H1 (cell line): ENCODE measurements around the gene RIN1. TPM values are rescaled to one million over a fixed set of nuclear protein-coding genes. Genes with fewer than 3 reads are reported as not detected.
A peak's percentile ranks its signal among the peaks of the same experiment; 100 is the strongest.

Experiments
- CTCF ChIA-PET: fragments of 300-600 bp; sonication (Branson Sonifier 250); formaldehyde crosslinking; loops from one replicate; lab custom pipeline; 2021; ENCODE audit not compliant: partially characterized antibody; lab: Charles Lee
- POLR2A ChIA-PET: fragments of 300-600 bp; sonication (Branson Sonifier 250); formaldehyde crosslinking; loops from one replicate; lab custom pipeline; 2021; ENCODE audit warnings: inconsistent platforms; ENCODE audit not compliant: partially characterized antibody; lab: Charles Lee
- DNase-seq, 2 experiments: peaks; one replicate each; pipeline versions ENCODE4 v3.0.0 to v3.0.0-alpha.2; 2010 to 2022; ENCODE audit warnings: low spot score in 2 of 2, low read depth in 1 of 2, mixed read lengths in 1 of 2
- FAIRE-seq: peaks from 2 replicates; lab custom pipeline; 2011; peaks lifted over from hg19 to GRCh38; lab: Jason Lieb, UNC
- H2AFZ ChIP-seq: 2 replicates; pipeline ENCODE4 v1.8.1; 2012; ENCODE audit warnings: low read length, inconsistent platforms
- H2AK5ac ChIP-seq: 2 replicates; pipeline ENCODE4 v1.6.1; 2013; ENCODE audit warnings: low read depth, low read length
- H2BK120ac ChIP-seq: replicated peaks from 2 replicates; pipeline ENCODE3; 2013; ENCODE audit warnings: low read depth, low read length, inconsistent platforms
- H2BK12ac ChIP-seq: 2 replicates; pipeline ENCODE4 v1.6.1; 2013; ENCODE audit warnings: low read depth, low read length
- H2BK15ac ChIP-seq: 2 replicates; pipeline ENCODE4 v1.6.1; 2013; ENCODE audit warnings: low read length
- H2BK20ac ChIP-seq: 2 replicates; pipeline ENCODE4 v1.6.1; 2013; ENCODE audit warnings: low read length
- H2BK5ac ChIP-seq: 2 replicates; pipeline ENCODE4 v1.6.1; 2013; ENCODE audit warnings: low read depth, low read length
- H3K14ac ChIP-seq: 2 replicates; pipeline ENCODE4 v1.6.1; 2013; ENCODE audit warnings: inconsistent platforms; ENCODE audit not compliant: insufficient read length
- H3K18ac ChIP-seq: 2 replicates; pipeline ENCODE4 v1.6.1; 2013; ENCODE audit warnings: low read length; ENCODE audit errors: extremely low read depth
- H3K23ac ChIP-seq: 2 replicates; pipeline ENCODE4 v1.6.1; 2013; ENCODE audit warnings: inconsistent platforms; ENCODE audit not compliant: insufficient read length
- H3K23me2 ChIP-seq: 2 replicates; pipeline ENCODE4 v1.6.1; 2013; ENCODE audit warnings: low read depth, low read length
- H3K27ac ChIP-seq: 2 replicates; pipeline ENCODE4 v1.6.1; 2011; ENCODE audit warnings: low read depth, low read length, inconsistent platforms
- H3K27me3 ChIP-seq, 4 experiments: replicated peaks in 1 of 4; 1 replicate in 1 of 4; 2 replicates in 3 of 4; pipeline versions ENCODE4 v1.6.1 to v1.8.1; 2011 to 2013; ENCODE audit warnings: low read length in 3 of 4, mild to moderate bottlenecking in 3 of 4, inconsistent platforms in 2 of 4, mixed read lengths in 2 of 4, moderate library complexity in 1 of 4; ENCODE audit not compliant: control insufficient read depth in 3 of 4, insufficient read depth in 3 of 4; ENCODE audit errors: extremely low read depth in 1 of 4
- H3K36me3 ChIP-seq, 4 experiments: 2 replicates each; pipeline versions ENCODE4 v1.6.1 to v1.8.1; 2011 to 2013; ENCODE audit warnings: mild to moderate bottlenecking in 4 of 4, low read length in 3 of 4, moderate library complexity in 2 of 4, control low read depth in 1 of 4, inconsistent platforms in 1 of 4; ENCODE audit not compliant: insufficient read depth in 4 of 4, control insufficient read depth in 2 of 4
- H3K4ac ChIP-seq: replicated peaks from 2 replicates; pipeline ENCODE3; 2013; ENCODE audit warnings: low read length, low read depth, mixed read lengths, inconsistent platforms; ENCODE audit not compliant: insufficient read length
- H3K4me1 ChIP-seq, 4 experiments: replicated peaks in 1 of 4; 1 replicate in 1 of 4; 2 replicates in 3 of 4; pipeline versions ENCODE4 v1.6.1 to v1.8.1; 2011 to 2013; ENCODE audit warnings: low read length in 3 of 4, inconsistent platforms in 2 of 4, mixed read lengths in 1 of 4; ENCODE audit not compliant: insufficient read depth in 4 of 4, control insufficient read depth in 3 of 4
- H3K4me2 ChIP-seq, 2 experiments: 2 replicates each; pipeline versions ENCODE4 v1.6.1 to v1.8.1; 2011 to 2013; ENCODE audit warnings: low read depth in 2 of 2, low read length in 2 of 2, control low read depth in 1 of 2, inconsistent platforms in 1 of 2, mild to moderate bottlenecking in 1 of 2; ENCODE audit not compliant: insufficient read depth in 1 of 2
- H3K4me3 ChIP-seq, 4 experiments: fragments of 200-600, 300-600 bp in 1 of 4; sonication (generic), shearing (Covaris generic), sonication (Bioruptor Twin) in 1 of 4; 2 replicates each; pipeline versions ENCODE4 v1.5.1 to v1.8.1; 2011 to 2016; ENCODE audit warnings: low read length in 4 of 4, low read depth in 3 of 4, control low read depth in 2 of 4, inconsistent platforms in 2 of 4, mild to moderate bottlenecking in 2 of 4, mixed read lengths in 1 of 4, moderate library complexity in 1 of 4; ENCODE audit not compliant: insufficient read depth in 2 of 4; ENCODE audit errors: extremely low read depth in 1 of 4
- H3K56ac ChIP-seq: replicated peaks from 2 replicates; pipeline ENCODE3; 2013; ENCODE audit warnings: low read depth, mild to moderate bottlenecking, mixed read lengths, low read length, inconsistent platforms; ENCODE audit not compliant: insufficient read length
- H3K79me1 ChIP-seq: 2 replicates; pipeline ENCODE4 v1.6.1; 2013; ENCODE audit warnings: low read depth, low read length, control low read depth
- H3K79me2 ChIP-seq, 2 experiments: 2 replicates each; pipeline versions ENCODE4 v1.6.1 to v1.8.1; 2012 to 2013; ENCODE audit warnings: low read length in 2 of 2, mild to moderate bottlenecking in 2 of 2, inconsistent platforms in 1 of 2; ENCODE audit not compliant: insufficient read depth in 2 of 2, control insufficient read depth in 1 of 2
- H3K9ac ChIP-seq, 4 experiments: replicated peaks in 1 of 4; 1 replicate in 1 of 4; 2 replicates in 3 of 4; pipeline versions ENCODE4 v1.6.1 to v1.8.1; 2011 to 2013; ENCODE audit warnings: low read depth in 3 of 4, low read length in 3 of 4, control low read depth in 2 of 4, mild to moderate bottlenecking in 2 of 4, moderate library complexity in 2 of 4, inconsistent platforms in 1 of 4; ENCODE audit errors: extremely low read depth in 1 of 4
- H3K9me3 ChIP-seq, 2 experiments: 2 replicates each; pipeline versions ENCODE4 v1.6.1 to v1.8.1; 2012 to 2013; ENCODE audit warnings: mild to moderate bottlenecking in 2 of 2, moderate library complexity in 2 of 2, control low read depth in 1 of 2, inconsistent platforms in 1 of 2, low read depth in 1 of 2, low read length in 1 of 2, mixed read lengths in 1 of 2; ENCODE audit not compliant: insufficient read depth in 2 of 2
- H4K20me1 ChIP-seq, 2 experiments: replicated peaks in 1 of 2; 2 replicates each; pipeline versions ENCODE3 to v1.8.1; 2011 to 2013; ENCODE audit warnings: inconsistent platforms in 2 of 2, low read length in 2 of 2, mild to moderate bottlenecking in 1 of 2; ENCODE audit not compliant: insufficient read depth in 2 of 2, control insufficient read depth in 1 of 2
- H4K5ac ChIP-seq: 2 replicates; pipeline ENCODE4 v1.6.1; 2013; ENCODE audit warnings: low read length, low read depth, mixed read lengths, inconsistent platforms; ENCODE audit not compliant: insufficient read length
- H4K8ac ChIP-seq: 2 replicates; pipeline ENCODE4 v1.8.0; 2013; ENCODE audit warnings: mild to moderate bottlenecking, moderate library complexity, low read length, inconsistent platforms; ENCODE audit not compliant: insufficient read depth; ENCODE audit errors: extremely low read depth
- H4K91ac ChIP-seq: replicated peaks from 2 replicates; pipeline ENCODE3; 2013; ENCODE audit warnings: low read length, mixed read lengths, inconsistent platforms; ENCODE audit not compliant: insufficient read length
- CBX8 ChIP-seq: fragments of 300-800, 300-1000 bp; sonication (generic); IDR thresholded peaks from 2 replicates; pipeline ENCODE4 v1.7.1; 2016; ENCODE audit warnings: low read depth, low read length, borderline replicate concordance
- CREB1 ChIP-seq: IDR thresholded peaks from 2 replicates; pipeline ENCODE4 v1.6.1; 2012; ENCODE audit warnings: inconsistent platforms
- CTBP2 ChIP-seq: IDR thresholded peaks from 2 replicates; pipeline ENCODE4 v1.7.0; 2011; ENCODE audit warnings: borderline replicate concordance, mild to moderate bottlenecking, moderate library complexity, mixed read lengths, low read length; ENCODE audit not compliant: insufficient read depth, insufficient read length
- EZH2 ChIP-seq: fragments of 200-600 bp; sonication (generic); IDR thresholded peaks from 2 replicates; pipeline ENCODE4 v1.7.1; 2012; ENCODE audit warnings: low read depth, mild to moderate bottlenecking, moderate library complexity, low read length, inconsistent platforms; ENCODE audit not compliant: severe bottlenecking
- KDM1A ChIP-seq: fragments of 200-600, 300-600 bp; sonication (generic); IDR thresholded peaks from 2 replicates; pipeline ENCODE4 v1.7.1; 2016; ENCODE audit warnings: mild to moderate bottlenecking, low read length, borderline replicate concordance
- KDM5A ChIP-seq: fragments of 200-600 bp; IDR thresholded peaks from 2 replicates; pipeline ENCODE4 v1.7.1; 2012; ENCODE audit warnings: mild to moderate bottlenecking, low read length, inconsistent platforms, mixed read lengths
- NRF1 ChIP-seq: IDR thresholded peaks from 2 replicates; pipeline ENCODE4 v1.6.1; 2011; ENCODE audit warnings: mild to moderate bottlenecking, low read depth, low read length, improper control_type of control experiment
- POLR2A ChIP-seq, 2 experiments: IDR thresholded peaks; 1 replicate in 1 of 2; 2 replicates in 1 of 2; pipeline ENCODE4 v1.6.1; 2011; ENCODE audit warnings: low read depth in 2 of 2, low read length in 2 of 2, mild to moderate bottlenecking in 2 of 2; ENCODE audit errors: control extremely low read depth in 1 of 2
- SAP30 ChIP-seq: fragments of 300-600 bp; sonication (generic); IDR thresholded peaks from 2 replicates; pipeline ENCODE4 v1.7.1; 2012; ENCODE audit warnings: low read length, moderate library complexity, mild to moderate bottlenecking, inconsistent platforms; ENCODE audit not compliant: insufficient read depth, insufficient replicate concordance
- SP2 ChIP-seq: IDR thresholded peaks from 2 replicates; pipeline ENCODE4 v1.6.1; 2012; ENCODE audit warnings: mild to moderate bottlenecking, low read length, inconsistent platforms
- WGBS, 2 experiments: shearing (Covaris generic) in 1 of 2; methylation state at CpG; one replicate each; pipeline versions ENCODE4 v1.1.6 to v1.1.7; 2013 to 2015; ENCODE audit warnings: low lambda C conversion rate in 2 of 2, mixed read lengths in 2 of 2, inconsistent platforms in 1 of 2, low coverage in 1 of 2, missing lambda C conversion rate in 1 of 2; ENCODE audit not compliant: insufficient replicate concordance in 2 of 2, insufficient coverage in 1 of 2, insufficient read length in 1 of 2; ENCODE audit errors: extremely low coverage in 1 of 2, missing lambda C conversion rate in 1 of 2; 5-methylcytosine and 5-hydroxymethylcytosine counted together
- polyA plus RNA-seq, 7 experiments: library from polyadenylated mRNA; depleted of rRNA in 3 of 7; stranded (reverse) in 5 of 7; unstranded in 2 of 7; fragments of >200 nt in 5 of 7; fragments of 200-250 nt in 2 of 7; gene quantifications; 1 replicate in 5 of 7; 2 replicates in 1 of 7; 4 replicates in 1 of 7; pipeline versions ENCODE4 v1.2.1 to v1.2.3, GENCODE V29; 2011 to 2013; ENCODE audit warnings: missing spikeins in 2 of 7, mixed read lengths in 2 of 7
- total RNA-seq: library from RNA; stranded (reverse); fragmentation: NEBNext Ultra II Directional; extraction: Animal tissue kit (Norgen Biotek cat#: 25700); gene quantifications from 2 replicates; pipeline ENCODE4 v1.2.1, GENCODE V29; 2021
- TF ChIP-seq, protein P1 (sequence below): IDR thresholded peaks from 2 replicates; pipeline ENCODE4 v1.6.1; 2012; ENCODE audit warnings: low read length, inconsistent platforms

The RIN1 gene
- total and polyA plus RNA-seq, 2 of the 8 experiments (the other 6 are each of a cell fraction or from before 2014, with no cell fraction given) = 2.5 to 5.4 TPM

DNA sequence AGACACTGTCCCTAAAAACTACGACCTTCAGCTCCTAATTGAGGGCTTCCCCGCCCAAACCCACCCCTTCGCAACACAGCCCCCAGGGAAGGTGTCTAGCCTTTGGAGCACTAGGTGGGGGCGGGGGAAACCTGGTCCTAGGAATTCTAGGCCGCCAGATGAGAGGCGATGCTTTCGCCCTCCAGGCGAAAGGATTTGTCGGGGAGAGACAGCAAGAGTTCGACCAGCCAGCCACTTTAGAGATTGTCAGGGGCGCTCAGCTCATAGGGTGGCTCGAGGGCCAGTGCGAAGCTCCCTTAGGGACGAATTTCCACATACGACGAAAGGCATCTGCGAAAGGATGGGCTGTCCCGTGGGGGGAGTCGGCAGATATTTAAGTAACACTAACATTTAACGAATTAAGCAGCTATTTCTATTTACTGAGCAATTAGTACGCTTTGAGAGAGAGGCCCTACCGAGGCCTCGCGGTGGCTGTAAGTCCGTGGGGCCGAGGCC is 24.7 kb downstream of the RIN1 start:
- peak overlapping the region; percentile 60; the same call in 1 of the 2 replicates for H2AFZ ChIP-seq
- TF ChIP-seq CBX8 (no peak), KDM5A (no peak), SP2 (no peak), CTBP2 (no peak), SAP30 (no peak), POLR2A (IDR thresholded peaks at IDR 0.05; ENCODE audit: control extremely low read depth in 1 of 2, low read depth in 2 of 2, low read length in 2 of 2) (no peak), CREB1 (no peak), NRF1 (no peak), KDM1A (no peak), EZH2 (no peak)
- TF ChIP-seq, protein P1, sequence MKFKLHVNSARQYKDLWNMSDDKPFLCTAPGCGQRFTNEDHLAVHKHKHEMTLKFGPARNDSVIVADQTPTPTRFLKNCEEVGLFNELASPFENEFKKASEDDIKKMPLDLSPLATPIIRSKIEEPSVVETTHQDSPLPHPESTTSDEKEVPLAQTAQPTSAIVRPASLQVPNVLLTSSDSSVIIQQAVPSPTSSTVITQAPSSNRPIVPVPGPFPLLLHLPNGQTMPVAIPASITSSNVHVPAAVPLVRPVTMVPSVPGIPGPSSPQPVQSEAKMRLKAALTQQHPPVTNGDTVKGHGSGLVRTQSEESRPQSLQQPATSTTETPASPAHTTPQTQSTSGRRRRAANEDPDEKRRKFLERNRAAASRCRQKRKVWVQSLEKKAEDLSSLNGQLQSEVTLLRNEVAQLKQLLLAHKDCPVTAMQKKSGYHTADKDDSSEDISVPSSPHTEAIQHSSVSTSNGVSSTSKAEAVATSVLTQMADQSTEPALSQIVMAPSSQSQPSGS = no peak

More for the DNA sequence above, 24.7 kb downstream of the RIN1 start:
- no peak overlapping the region for H3K14ac ChIP-seq
- H2BK20ac ChIP-seq = no peak overlapping the region
- FAIRE-seq (no peak), DNase-seq (no peak)
- no peak overlapping the region for H3K27ac ChIP-seq
- H2BK12ac ChIP-seq = peak overlapping the region; percentile 91; the same call in 1 of the 2 replicates
- H3K23ac ChIP-seq = no peak overlapping the region
- H2BK120ac ChIP-seq = no peak overlapping the region
- no peak overlapping the region for H4K91ac ChIP-seq
- H3K9me3 ChIP-seq = no peaks in the 10 kb centered on the region
- 26% methylated on average over 23 of the region's 26 CpGs; no CpG with 5 or more reads in 1 of the 2 experiments for WGBS, 2 experiments
- no peak overlapping the region for H2BK15ac ChIP-seq
- peaks cover 8% of the 10 kb centered on the region for H3K23me2 ChIP-seq
- peaks cover 0 to 3% (median 0%) of the 10 kb centered on the region in 4 experiments; a peak in 2 of 7 replicates for H3K27me3 ChIP-seq
- H3K9ac ChIP-seq = peak overlapping the region in 2 of 4 experiments; percentile 42 to 54; a peak in 2 of 7 replicates
- H3K36me3 ChIP-seq = no peaks in the 10 kb centered on the region
- POLR2A ChIA-PET = interaction anchor here (0.8 to 4.1 kb wide), 22 partner anchors 9 to 242 kb away, joined by 3 to 25 read pairs (median 4); partner anchors contain the start of genes BRMS1, RIN1 and TMEM151A
- H2BK5ac ChIP-seq = peak overlapping the region; percentile 90; the same call in 1 of the 2 replicates
- H4K20me1 ChIP-seq = no peaks in the 10 kb centered on the region
- H4K5ac ChIP-seq = no peak overlapping the region
- H3K4me1 ChIP-seq = peaks cover 3 to 17% (median 8%) of the 10 kb centered on the region in 4 experiments; a peak in 6 of 7 replicates
- H3K4ac ChIP-seq = no peak overlapping the region
- peak overlapping the region in 3 of 4 experiments; percentile 8 to 79 (median 77); a peak in 5 of 8 replicates for H3K4me3 ChIP-seq
- peak overlapping the region; percentile 48 to 77 for H3K4me2 ChIP-seq
- no peak overlapping the region for H2AK5ac ChIP-seq
- H4K8ac ChIP-seq = peak overlapping the region; percentile 64; the same call in 1 of the 2 replicates
- H3K56ac ChIP-seq = no peak overlapping the region
- H3K79me2 ChIP-seq = no peaks in the 10 kb centered on the region
- H3K79me1 ChIP-seq = no peaks in the 10 kb centered on the region
- no peak overlapping the region; the same call in 1 of the 2 replicates for H3K18ac ChIP-seq
- CTCF ChIA-PET = interaction anchor here (0.6 to 11.7 kb wide), 33 partner anchors 11 to 1281 kb away, joined by 3 to 242 read pairs (median 7); partner anchors contain the start of genes B4GAT1, BRMS1, RAB1B and RIN1
